Subcutaneous abdominal adipose tissue (tissue), 5 donors: Measurements from ENCODE around the gene FBLN1.
"Not testable (repeated sequence)": the region's sequence is repeated elsewhere in the genome, so short reads cannot be mapped to it uniquely, and the experiment has no call there.

Source experiments
- H3K27ac ChIP-seq: one replicate; pipeline ENCODE4 v1.7.0; 2013; ENCODE audit warnings: low read depth, mild to moderate bottlenecking, inconsistent platforms, low read length, moderate library complexity
- H3K27me3 ChIP-seq, 5 donors: one replicate each; pipeline ENCODE4 v1.7.0; 2013; ENCODE audit warnings: low read length in 5 of 5, inconsistent platforms in 1 of 5; ENCODE audit not compliant: control insufficient read depth in 5 of 5, insufficient read depth in 4 of 5
- H3K36me3 ChIP-seq, 5 donors: one replicate each; pipeline ENCODE4 v1.7.0; 2013; ENCODE audit warnings: low read length in 5 of 5; ENCODE audit not compliant: control insufficient read depth in 5 of 5, insufficient read depth in 5 of 5
- H3K4me1 ChIP-seq, 5 donors: one replicate each; pipeline ENCODE4 v1.7.0; 2013; ENCODE audit warnings: low read length in 5 of 5, mild to moderate bottlenecking in 3 of 5, moderate library complexity in 1 of 5; ENCODE audit not compliant: control insufficient read depth in 5 of 5, insufficient read depth in 5 of 5
- H3K4me3 ChIP-seq, 5 donors: one replicate each; pipeline ENCODE4 v1.7.0; 2013; ENCODE audit warnings: low read length in 5 of 5, low read depth in 1 of 5
- H3K9ac ChIP-seq, 5 donors: one replicate each; pipeline ENCODE4 v1.7.0; 2013; ENCODE audit warnings: low read length in 5 of 5, mild to moderate bottlenecking in 4 of 5, moderate library complexity in 3 of 5
- H3K9me3 ChIP-seq, 5 donors: one replicate each; pipeline ENCODE4 v1.7.0; 2013; ENCODE audit warnings: low read length in 5 of 5; ENCODE audit not compliant: control insufficient read depth in 5 of 5
- donor health status: healthy.
- donor health status: healthy.
- donor health status: healthy.
- donor health status: healthy.
- donor health status: healthy.

The FBLN1 gene

GRCh38 chr22:45462034-45462655 is 40.5 kb upstream of the FBLN1 start:
- no peak overlapping the region for H3K9ac ChIP-seq
- peaks cover 0 to 9% (median 6%) of the 10 kb centered on the region in 5 donors for H3K27me3 ChIP-seq
- H3K4me3 ChIP-seq, result no peak overlapping the region
- peaks cover 0 to 3% (median 0%) of the 10 kb centered on the region in 5 donors for H3K4me1 ChIP-seq
- peaks cover 0 to 10% (median 9%) of the 10 kb centered on the region in 5 donors for H3K9me3 ChIP-seq
- no peak overlapping the region for H3K27ac ChIP-seq
- no peaks in the 10 kb centered on the region for H3K36me3 ChIP-seq

- H3K9ac ChIP-seq, result not testable (repeated sequence)
Observed at GRCh38 chr22:45463691-45464090, 39.0 kb upstream of the FBLN1 start.

GRCh38 chr22:45465633-45466032 is 37.0 kb upstream of the FBLN1 start:
- peaks cover 0 to 18% (median 10%) of the 10 kb centered on the region in 5 donors for H3K9me3 ChIP-seq
- H3K27me3 ChIP-seq, result peaks cover 0 to 4% (median 0%) of the 10 kb centered on the region in 5 donors
- H3K36me3 ChIP-seq, result no peaks in the 10 kb centered on the region
- no peak overlapping the region for H3K27ac ChIP-seq
- no peak overlapping the region for H3K4me3 ChIP-seq
- peaks cover 2 to 18% (median 12%) of the 10 kb centered on the region in 5 donors for H3K4me1 ChIP-seq
- H3K9ac ChIP-seq, result no peak overlapping the region

More at GRCh38 chr22:45463691-45464090, 39.0 kb upstream of the FBLN1 start:
- peaks cover 0 to 18% (median 10%) of the 10 kb centered on the region in 5 donors for H3K9me3 ChIP-seq
- H3K4me1 ChIP-seq, H3K4me3 ChIP-seq, H3K27me3 ChIP-seq, H3K27ac ChIP-seq, H3K36me3 ChIP-seq: not testable (repeated sequence)

GRCh38 chr22:45468872-45469271 is 33.8 kb upstream of the FBLN1 start:
- Histone ChIP-seq H3K4me3 (no peak overlapping the region), H3K27ac (no peak overlapping the region), H3K9me3 (peaks cover 0 to 18% (median 10%) of the 10 kb centered on the region in 5 donors), H3K27me3 (peaks cover 0 to 3% (median 0%) of the 10 kb centered on the region in 5 donors), H3K36me3 (no peaks in the 10 kb centered on the region), H3K4me1 (peaks cover 2 to 17% (median 12%) of the 10 kb centered on the region in 5 donors), H3K9ac (no peak overlapping the region)

DNA sequence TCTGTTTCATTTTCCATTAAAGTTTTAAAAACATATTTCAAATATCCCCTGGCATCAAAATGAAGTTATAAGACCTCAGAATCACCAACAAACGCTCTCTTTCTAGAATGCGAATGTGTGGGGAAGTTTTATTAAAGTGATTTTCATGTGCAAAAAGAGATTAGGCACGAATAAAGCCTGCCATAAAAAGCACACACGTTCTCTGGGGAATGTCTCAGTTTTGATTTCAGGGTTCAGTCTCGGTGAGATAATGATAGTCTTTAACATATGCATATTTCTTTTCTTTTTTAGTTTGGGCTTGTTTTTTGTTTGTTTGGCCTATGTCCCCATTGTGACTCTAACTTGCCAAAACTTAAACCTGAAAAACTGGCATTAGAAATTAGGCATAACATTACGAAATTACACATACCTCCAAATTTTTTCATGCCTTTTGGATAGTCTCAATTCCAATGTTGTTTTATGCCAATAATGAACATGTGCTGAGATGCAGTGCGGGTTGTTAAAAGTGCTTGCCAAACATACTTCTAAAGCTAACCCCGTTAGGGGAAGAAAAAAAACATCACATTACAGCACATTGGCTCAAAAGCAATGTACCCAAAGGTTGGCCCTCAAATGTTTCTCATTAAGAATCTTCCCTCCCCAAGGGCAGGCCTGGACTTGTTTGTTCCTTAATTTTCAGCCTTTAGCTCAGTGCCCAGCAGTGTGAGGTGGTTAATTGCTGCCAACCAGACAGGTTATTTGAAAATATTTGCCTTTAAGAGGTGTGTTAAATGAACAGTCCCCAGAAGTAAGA is 33.2 kb upstream of the FBLN1 start:
- H3K9me3 ChIP-seq, result peaks cover 0 to 18% (median 10%) of the 10 kb centered on the region in 5 donors
- H3K9ac ChIP-seq, result no peak overlapping the region
- H3K4me3 ChIP-seq, result no peak overlapping the region
- peak overlapping the region; percentile 4 for H3K27ac ChIP-seq
- H3K4me1 ChIP-seq, result peaks cover 2 to 17% (median 12%) of the 10 kb centered on the region in 5 donors
- peaks cover 0 to 3% (median 0%) of the 10 kb centered on the region in 5 donors for H3K27me3 ChIP-seq
- H3K36me3 ChIP-seq, result no peaks in the 10 kb centered on the region

- peaks cover 0 to 18% (median 10%) of the 10 kb centered on the region in 5 donors for H3K9me3 ChIP-seq
- H3K4me1 ChIP-seq, result peaks cover 3 to 22% (median 18%) of the 10 kb centered on the region in 5 donors
- H3K27ac ChIP-seq, result no peak overlapping the region
- peaks cover under 1 to 5% (median 4%) of the 10 kb centered on the region in 5 donors for H3K27me3 ChIP-seq
- H3K4me3 ChIP-seq, result no peak overlapping the region
- H3K9ac ChIP-seq, result no peak overlapping the region
- H3K36me3 ChIP-seq, result no peaks in the 10 kb centered on the region
Observed at GRCh38 chr22:45470871-45471270, 31.8 kb upstream of the FBLN1 start.

GRCh38 chr22:45472426-45472825 is 30.3 kb upstream of the FBLN1 start:
- Histone ChIP-seq H3K9ac (no peak overlapping the region), H3K27ac (no peak overlapping the region), H3K4me3 (no peak overlapping the region), H3K36me3 (no peaks in the 10 kb centered on the region), H3K4me1 (peaks cover 3 to 28% (median 23%) of the 10 kb centered on the region in 5 donors), H3K9me3 (peaks cover 0 to 5% (median 2%) of the 10 kb centered on the region in 5 donors), H3K27me3 (peaks cover 3 to 14% (median 10%) of the 10 kb centered on the region in 5 donors)

- Histone ChIP-seq H3K4me3 (no peak overlapping the region), H3K36me3 (no peaks in the 10 kb centered on the region), H3K9ac (no peak overlapping the region), H3K4me1 (peaks cover 3 to 26% (median 23%) of the 10 kb centered on the region in 5 donors), H3K27ac (no peak overlapping the region), H3K9me3 (no peaks in the 10 kb centered on the region), H3K27me3 (peaks cover 3 to 16% (median 10%) of the 10 kb centered on the region in 5 donors)
Observed at GRCh38 chr22:45473626-45474237, 29.0 kb upstream of the FBLN1 start.

DNA sequence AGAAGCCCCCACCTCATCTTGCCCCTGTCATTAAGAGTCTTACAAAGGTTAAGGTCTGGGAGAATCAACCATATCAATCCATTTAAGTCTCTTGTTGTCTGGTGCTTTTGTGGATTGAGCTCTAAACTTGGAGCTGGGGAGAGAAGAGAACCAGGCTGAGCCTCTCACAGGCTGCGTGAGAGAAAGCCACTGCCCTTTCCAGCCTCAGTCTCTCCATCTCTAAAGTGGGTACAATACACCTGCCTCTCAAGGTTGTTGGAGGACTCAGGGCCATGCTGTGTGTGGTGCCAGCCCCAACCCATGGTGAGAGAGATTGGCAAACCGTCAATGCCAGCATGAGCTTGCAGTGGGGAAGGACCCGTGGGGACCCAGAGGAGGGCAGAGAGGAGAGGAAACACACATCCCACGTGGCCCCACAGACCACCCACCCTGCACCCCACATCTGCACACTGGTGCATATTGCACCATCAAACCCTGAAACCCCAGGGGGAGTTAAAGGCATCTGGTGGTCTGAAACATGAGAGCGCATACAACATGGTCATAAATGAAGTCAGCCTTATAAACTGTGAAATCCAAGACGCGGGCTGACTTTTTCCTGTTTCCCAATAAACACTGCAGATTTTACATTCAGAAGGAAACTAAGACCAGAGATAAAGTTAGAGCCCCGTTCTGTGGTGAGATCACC is 27.5 kb upstream of the FBLN1 start:
- H3K9me3 ChIP-seq, result no peaks in the 10 kb centered on the region
- peaks cover 2 to 13% (median 11%) of the 10 kb centered on the region in 5 donors for H3K4me1 ChIP-seq
- no peak overlapping the region for H3K27ac ChIP-seq
- H3K27me3 ChIP-seq, result peaks cover 3 to 16% (median 10%) of the 10 kb centered on the region in 5 donors
- no peaks in the 10 kb centered on the region for H3K36me3 ChIP-seq
- H3K9ac ChIP-seq, result no peak overlapping the region
- H3K4me3 ChIP-seq, result no peak overlapping the region
